MV-4-11 (cell line): ENCODE results near the gene LRRC8C.

Source experiments
- DNase-seq: peaks from one replicate; lab custom pipeline; 2025; lab: John Stamatoyannopoulos, UW

LRRC8C gene

DNA sequence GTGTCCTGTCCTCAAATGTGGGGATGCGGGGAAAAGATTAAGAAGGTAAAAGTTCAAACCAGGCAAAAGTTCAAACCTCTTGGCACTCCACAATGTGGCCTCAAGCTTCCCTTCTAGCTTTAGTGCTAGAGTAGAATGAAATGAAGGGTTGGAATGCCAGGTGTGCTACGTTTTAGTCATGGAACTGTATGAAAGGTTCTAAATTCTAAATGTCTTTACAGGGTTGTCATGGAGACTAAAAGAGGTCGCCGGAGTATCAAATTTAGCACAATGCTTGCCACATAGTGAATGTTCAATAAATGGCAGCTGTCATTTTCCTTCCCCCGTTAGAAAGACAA is 130.7 kb downstream of the LRRC8C start:
- DNase-seq: no peak

DNA sequence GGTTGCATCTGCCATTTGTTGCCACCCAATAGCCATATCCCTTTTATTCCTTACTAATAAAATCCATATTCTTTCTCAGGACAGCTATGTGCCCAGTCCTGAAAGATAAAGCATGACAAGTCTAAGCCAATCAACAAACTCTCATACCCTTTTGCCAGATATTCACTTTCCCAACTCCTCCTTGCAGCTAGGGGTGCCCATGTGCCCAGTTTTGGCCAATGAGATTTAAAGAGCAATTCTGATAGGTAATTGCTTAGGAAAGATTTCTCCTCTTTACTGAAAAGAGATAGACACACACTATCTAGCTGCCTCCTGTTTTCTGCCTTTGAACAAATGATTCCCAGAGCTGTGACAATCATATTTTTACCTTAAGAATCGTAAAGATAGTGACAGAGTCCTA is 132.9 kb downstream of the LRRC8C start:
- DNase-seq: no peak

GRCh38 chr1:89767618-89768017 is 134.7 kb downstream of the LRRC8C start:
- no peak for DNase-seq
